HG03066 (cell line): ENCODE results near the gene KRT77.
"Not testable (repeated sequence)": the region's sequence is repeated elsewhere in the genome, so short reads cannot be mapped to it uniquely, and the experiment has no call there.

Experiments used
- ATAC-seq: cut with Tn5 transposase; IDR thresholded peaks from one replicate; pipeline ENCODE4 v1.9.1; 2021; ENCODE audit warnings: low read depth; ENCODE audit not compliant: unreplicated experiment

The KRT77 gene

DNA sequence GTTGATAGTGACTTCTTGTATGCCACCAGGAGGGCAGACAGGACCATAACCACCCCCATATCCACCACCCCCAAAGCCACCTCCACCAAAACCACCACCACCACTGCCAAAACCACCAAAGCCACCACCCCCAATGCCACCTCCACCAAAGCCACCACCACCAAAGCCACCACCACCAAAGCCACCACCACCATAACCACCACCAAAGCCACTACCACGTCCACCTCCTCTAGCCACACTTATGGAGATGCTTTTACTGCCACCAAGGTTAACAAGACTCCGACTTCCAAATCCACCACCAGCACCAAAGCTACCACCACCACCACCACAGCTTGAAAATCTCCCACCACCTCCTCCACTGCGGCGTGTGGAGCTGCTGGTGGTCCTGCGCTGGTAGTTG is 23.4 kb downstream of the KRT77 start:
- ATAC-seq, result no peak

DNA sequence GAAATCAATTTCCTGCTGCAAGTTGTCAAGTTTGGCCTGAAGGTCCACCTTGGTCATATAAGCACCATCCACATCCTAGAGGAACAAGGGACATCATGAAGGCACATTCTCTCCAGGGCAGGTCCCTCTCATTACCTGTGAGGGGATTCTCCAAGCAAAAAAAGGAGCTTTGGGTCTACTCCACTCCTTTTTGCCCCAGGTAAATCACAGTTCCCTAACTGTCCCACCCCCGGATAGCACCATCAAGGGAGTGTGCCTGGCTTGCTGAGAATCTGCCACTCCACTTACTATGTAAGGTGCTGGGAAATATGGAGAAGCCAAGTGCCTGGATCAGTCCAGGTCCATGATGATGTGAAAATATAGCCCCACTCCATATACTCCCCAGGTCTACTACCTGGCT is 25.7 kb downstream of the KRT77 start:
- ATAC-seq, result no peak

DNA sequence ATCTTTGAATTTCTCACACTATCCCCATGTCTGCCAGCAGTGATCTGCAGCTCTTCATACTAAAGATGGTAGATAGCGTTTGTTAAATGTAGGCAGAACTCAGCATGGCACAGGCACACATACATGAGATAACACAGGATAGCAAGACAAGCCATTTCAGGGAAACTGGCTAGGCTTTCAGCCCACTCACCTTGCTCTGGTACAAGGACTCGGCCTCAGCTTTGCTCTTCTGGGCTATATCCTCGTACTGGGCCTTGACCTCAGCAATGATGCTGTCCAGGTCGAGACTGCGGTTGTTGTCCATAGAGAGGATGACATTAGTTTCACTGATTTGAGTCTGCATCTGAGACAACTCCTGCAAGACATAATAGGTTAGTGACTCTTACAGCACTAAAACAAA is 26.2 kb downstream of the KRT77 start:
- ATAC-seq, result no peak

DNA sequence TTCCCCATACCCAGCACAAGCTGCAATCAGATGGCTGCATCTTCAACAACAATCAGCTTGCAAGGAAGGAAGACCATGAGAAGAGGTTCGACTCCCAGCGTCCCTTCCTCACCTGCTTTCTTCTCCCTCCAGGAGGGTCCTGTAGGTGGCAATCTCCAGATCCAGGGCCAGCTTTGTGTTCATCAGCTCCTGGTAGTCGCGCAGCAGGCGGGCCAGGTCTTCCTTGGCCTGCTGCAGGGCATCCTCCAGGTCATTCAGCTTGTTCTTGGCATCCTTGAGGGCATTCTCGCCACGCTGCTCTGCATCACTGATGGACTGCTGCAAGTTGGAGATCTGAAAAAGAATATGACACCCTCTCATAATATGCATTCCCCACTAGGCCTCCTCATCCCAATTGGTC is 27.2 kb downstream of the KRT77 start:
- no peak for ATAC-seq

DNA sequence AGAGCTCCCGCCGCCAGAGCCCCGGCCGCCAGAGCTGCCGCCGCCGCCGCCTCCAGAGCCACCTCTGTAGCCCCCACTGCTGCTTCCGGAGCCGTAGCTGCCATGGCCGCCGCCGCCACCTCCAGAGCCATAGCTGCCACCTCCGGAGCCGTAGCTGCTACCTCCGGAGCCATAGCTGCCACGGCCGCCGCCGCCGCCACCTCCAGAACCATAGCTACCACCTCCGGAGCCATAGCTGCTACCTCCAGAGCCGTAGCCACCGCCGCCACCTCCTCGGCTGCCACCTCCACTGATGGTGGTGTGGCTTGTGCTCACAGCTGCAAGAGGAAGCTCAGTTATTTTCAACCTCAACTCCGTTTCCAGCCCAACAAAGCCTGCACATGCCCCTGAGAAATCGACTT is 28.0 kb downstream of the KRT77 start:
- no peak for ATAC-seq

DNA sequence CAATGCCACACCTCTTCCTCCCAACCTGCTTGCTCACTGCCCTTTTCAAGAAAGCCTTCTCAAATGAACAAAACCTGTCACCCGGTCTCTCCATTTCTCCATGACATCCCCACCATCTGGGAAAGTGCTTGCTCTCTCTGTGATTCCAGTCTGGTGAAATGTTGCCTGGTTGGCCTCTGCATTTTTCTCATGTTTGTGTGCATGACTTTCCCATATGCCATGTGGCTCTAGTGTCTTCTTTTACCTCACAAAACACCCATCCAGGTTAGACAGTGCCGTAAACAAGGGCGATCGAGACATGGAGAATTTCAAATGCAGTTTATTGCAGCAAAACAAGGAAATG is 28.9 kb downstream of the KRT77 start:
- no peak for ATAC-seq

DNA sequence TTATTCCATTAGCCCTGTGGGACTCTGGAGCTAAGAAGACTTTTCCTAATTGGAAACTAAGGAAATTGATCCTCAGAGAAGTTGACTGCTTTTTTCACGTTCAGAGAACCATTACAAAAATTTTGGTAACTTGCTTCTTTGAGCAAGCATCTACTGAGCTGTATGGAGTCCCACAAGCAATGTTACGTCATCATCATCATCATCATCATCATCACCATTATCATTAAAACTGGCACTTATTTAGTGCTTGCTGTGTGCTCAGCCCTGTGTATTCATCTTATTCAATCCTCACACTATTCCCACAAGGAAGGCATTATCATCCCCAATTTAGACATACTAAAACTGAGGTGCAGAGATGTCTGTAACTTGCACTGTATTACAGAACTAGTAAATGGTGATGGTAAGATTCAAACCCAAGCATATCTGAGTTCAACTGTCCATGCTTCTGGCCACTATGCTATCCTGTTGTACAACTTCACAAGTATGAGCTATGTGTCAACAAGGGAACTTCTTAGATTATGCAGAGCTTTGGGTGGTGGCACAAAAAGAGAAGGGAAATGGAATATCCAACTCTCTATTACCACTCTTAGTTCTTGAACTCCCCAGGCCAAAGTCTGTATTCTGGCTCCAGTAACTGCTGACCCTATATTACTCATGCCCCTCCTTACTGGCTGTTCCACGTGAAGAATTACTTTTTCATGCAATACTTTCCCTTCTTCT is 29.5 kb downstream of the KRT77 start:
- no peak for ATAC-seq

DNA sequence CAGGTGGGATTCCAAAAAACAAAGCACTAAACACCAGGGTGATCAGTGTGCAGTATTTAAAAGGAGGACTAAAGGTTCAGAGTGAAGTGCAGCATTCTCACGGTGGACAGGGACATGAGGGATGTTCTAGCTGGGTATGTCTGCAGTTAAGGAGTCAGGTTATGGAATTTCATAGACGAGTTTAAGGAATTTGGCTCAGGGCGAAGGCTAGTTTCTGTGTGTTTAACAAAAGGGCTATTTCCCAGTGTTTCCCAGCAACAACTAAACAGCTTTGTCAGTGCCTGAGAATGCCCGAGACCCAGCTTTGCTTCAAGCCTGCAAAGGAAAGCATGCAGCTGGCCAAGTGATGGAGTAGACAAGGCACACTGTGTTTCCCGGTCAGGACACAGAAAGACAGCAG is 30.1 kb downstream of the KRT77 start:
- no peak for ATAC-seq

DNA sequence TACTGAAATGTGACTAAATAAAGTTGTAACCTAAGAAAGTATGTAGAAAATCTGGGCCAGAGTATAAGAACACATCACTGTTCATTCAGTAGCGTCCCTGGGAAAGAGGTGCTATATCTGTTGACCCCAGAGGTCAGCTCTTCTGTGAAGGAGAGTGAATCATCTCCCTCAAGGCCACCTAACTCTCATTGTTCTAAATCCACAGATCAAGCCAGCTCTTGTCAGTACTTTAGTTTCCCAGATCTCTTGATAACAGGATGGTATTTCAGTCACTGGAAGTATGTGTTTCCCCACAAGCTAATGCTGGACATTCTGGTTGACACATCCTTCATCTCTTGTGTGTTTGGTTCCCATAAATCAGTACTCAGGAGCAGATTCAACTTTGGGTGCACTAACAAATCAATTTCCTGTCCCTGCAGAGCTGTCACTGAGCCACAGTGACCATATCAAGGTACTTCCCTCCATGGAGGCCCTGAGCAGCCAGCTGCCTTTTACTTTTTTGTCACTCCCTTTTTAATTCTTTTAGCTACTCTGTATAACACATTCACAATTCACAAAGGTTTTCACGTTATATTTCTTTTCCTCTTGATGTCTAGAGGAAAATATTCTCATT is 30.9 kb downstream of the KRT77 start:
- ATAC-seq, result no peak

DNA sequence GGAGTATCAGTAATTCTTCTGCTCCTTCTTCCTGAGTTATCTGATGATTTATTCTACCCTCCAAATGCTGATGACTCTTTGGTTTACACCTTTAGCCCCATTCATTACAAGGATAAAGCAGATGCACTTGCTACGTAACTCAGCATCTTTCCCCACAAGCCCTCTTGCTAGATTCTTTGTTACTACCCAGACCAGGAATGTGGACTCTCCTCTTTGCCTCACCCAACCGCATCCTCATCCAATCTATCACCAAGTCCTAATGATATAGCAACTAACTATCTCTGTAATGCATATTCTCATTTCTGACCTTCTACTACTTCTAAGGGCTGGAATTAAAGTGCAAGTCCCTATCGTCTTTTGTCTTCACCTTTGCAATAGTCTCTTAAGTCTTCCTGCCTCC is 32.4 kb downstream of the KRT77 start:
- no peak for ATAC-seq

DNA sequence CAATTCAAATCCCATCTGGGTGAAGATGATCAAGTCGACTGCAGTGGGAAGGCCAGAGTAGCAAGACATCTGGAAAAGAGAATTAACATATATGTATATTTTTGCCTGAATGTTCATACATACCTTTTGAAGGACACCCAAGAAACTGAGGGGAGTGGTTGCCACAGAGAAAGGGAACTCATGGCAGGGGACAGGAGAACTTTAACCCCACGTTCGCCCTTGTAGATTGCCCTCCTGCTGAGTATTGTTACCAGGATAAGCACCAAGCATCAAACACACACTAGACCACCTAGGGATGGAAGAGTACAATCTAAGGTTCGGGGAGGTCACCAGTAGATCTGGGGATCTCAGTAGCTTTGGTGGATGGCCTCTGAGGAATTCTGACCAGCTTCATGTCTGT is 32.8 kb downstream of the KRT77 start:
- no peak for ATAC-seq

DNA sequence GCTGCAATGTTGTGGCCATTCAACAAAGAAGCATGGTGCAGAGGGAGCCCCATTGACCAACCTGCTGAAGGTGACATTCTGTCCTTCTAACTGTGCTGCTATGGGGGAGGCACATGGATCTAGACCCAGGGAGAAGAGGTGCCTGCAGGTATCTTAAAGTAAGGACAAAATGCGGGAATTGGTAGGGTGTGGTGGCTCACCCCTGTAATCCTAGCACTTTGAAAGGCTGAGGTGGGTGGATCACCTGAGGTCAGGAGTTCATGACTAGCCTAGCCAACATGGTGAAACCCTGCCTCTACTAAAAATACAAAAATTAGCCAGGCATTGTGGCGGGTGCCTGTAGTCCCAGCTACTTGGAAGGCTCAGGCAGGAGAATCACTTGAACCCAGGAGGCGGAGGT is 33.4 kb downstream of the KRT77 start:
- ATAC-seq, result not testable (repeated sequence)

DNA sequence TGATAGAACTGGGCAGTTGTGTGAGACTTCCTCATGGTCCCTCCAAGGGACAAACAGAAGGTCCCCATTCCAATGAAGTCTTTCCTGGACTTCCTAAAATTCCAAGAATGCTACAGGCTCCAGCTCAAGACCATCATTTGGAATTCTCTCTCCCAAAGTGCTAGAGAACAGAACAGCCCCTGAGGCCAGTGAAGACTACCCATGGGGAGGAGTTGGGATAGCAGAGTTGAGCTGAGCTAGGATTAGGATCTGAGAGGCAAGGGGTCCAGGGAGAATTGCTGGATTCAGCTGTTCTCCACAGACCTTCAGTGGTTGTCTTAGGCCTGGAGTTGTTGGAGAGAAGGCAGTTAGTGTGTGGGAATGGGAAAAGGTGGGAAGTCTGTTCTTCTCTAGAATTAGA is 33.9 kb downstream of the KRT77 start:
- no peak for ATAC-seq

DNA sequence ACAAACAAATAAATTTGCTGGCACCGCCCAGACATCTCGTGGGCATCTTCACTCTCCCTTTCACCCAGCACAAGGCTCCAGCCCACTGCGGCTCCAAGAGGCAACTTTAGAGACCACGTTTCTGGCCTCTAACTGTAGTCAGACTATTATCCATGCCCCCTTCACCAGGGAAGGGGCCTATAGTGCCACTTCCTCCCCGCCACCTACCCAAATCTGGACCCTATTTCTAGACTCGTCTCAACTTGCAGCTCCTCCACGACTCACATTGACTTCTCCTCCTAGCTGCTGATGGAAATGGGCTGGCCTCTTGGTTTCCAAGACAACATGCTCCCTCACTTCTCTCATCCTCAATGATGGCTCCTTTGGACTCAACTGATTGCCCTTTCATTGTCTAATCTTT is 35.4 kb downstream of the KRT77 start:
- no peak for ATAC-seq

DNA sequence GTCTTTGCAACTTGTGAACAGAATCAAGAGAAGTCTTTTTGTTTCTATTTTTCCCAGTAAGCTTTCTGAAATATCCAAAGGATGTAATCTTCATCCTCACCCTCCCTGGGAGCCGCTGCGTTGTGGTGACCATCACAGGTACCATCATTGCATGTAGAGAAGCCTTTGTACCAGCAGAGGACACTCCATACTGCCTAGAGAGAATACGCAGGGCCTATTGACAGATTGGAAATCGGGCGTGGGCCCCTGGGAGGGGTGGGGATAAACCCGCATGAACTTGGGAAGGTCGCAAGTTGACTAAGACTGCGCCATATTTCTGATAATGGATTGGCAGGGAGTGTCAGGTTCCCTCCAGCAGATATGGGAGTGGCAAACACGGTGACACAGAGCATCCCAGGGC is 35.8 kb downstream of the KRT77 start:
- ATAC-seq, result no peak

DNA sequence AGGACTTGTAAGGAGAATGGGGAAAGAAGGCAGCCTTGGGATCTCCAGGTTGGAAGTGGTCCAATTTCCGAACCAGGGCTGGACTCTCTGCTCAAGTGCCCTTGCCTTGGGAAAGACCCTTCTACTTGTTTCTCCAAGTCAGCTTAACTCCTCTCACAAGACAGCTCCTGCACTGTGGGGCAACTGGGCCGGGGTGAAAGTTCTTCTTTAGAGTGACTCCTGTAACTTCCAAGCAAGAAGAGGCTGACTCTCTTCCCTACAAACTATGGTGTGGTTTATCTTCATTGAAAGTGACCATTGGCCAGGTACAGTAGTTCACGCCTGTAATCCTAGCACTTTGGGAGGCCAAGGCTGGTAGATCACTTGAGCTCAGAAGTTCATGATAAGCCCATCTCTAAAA is 36.9 kb downstream of the KRT77 start:
- ATAC-seq, result no peak

DNA sequence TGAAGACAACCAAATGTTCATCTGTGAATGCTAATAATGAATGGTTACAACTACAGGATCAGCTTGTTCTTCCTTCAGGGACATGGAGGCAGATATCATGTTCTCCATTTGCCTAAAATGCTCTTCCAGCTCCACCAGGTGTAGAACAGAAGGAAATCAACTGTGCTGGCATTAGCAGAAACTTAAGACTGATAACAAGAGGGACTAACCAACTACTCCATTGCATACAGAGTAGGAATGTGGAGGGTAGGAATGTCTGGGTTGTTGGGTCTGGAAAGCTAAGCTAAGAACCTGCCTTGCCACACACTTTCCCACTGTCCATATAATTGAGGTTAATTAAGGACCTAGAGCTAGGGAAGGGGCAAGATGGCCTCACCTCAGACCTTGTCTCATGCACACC is 39.9 kb downstream of the KRT77 start:
- ATAC-seq, result no peak

DNA sequence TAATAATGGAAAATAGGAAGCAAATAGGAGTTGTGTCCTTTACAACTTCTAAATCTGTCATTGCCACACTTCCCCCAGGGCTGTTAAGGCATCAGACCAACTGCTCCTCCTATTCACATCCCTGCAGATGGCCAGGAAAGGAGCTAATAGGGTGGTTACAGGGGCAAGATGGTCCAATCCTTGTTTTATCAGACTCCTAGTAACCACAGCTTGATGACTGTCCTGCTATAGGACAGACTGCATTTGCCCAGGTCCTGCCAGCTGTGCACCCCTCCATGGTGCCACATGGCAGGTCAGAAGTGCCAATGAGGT is 40.5 kb downstream of the KRT77 start:
- ATAC-seq, result no peak

DNA sequence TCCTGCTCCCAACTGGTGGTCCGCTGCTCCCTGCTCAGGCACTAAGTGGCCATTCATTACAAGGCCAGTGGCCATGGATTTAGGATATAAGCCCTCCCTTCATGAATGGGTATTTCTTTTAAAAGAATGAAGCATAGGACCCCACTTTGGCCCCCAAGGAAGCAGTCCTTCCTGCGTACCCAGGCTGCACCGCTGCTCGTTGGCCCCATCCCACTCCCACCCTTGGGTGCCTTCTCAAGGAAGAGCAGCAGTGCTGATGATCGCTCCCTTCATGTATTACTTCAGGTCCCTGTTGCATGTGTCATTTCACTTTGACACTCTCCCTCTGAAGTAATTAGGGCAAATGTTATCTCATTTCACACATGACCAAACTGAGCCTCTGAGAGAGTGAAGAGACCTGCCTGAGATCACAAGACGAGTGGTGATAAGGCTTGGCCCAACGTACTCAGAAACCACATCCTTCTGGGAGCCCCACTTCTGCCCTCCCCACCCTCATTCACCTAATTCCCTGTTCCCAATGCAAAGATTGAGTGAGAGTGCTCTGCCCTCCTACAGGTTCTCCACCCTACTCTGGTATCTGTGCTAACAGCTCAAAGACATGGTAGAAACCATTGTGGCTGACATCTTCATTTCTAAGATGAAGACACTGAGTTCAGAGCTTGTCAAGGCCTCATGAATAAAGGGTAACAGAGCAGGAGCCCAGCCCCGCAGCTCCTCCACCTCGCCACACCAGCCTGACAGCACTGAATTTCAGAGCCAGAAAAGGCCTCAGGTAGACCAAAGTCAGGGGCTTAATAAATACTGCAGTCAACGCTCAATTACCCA is 41.0 kb downstream of the KRT77 start:
- ATAC-seq, result no peak

DNA sequence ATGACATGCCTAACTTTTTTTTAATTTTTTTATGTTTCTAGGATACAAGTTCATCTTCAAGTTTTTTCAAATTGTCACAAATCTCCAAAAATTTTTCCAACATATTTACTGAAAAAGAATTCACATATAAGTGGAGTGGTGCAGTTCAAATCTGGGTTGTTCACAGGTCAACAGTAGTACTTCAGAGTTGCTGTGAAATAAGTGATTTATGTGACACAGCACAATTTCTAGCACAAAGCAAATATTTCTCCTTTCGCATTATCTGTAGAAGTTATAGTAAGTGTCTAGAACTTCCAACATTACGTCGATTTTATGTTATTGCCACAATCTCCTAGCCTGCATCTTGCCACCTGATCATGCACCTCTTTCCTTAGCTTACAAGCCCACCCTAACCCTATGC is 41.7 kb downstream of the KRT77 start:
- ATAC-seq, result no peak

DNA sequence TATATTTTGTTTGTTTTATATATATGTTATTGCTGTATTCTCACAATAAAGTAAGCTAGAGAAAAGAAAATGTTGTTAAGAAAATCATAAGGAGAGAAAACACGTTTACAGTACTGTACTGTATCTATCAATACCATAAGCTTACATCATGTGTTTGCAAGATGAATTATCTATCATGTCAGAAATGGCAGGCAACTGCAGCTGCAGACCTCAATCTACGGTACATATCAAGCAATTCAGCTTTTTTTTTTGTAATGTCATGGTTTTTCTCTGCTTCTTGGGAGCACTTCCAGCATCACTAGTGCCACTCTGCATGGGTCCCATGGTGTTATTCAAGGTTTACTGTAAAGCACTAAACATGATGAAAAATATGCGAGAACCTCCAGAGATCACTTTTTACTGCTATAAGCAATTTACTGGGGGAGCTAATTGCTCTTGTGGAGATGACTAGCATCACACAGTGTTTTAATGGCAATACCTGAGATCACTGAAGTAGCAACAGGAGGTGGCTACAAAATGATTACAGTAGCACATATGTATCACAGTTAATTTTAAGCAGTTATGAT is 42.3 kb downstream of the KRT77 start:
- no peak for ATAC-seq

DNA sequence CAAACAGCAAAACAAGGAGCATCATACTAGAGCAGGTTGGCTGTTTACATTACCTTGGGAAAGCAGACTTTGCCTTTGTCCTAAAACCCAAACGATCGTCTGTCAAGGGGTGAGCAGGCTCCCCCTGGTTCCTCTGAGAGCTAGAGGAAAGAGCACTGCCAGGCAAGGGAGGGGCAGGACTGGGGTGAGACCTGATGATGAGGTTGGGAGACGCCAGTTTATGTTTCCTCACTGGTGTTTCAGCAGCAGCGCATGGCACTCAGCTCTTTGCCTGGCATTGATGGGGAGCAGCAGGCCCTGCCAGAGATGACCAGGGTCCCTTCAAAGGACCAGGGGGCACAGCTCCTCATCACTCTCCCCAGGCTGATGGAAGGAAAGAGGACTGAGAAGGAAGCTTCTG is 43.4 kb downstream of the KRT77 start:
- no peak for ATAC-seq
